HUDEP-2 (cell line): ENCODE data around the gene SLIT3.

Experiments
- DNase-seq, 76 experiments: peaks; one replicate each; lab custom pipeline; 2025; ENCODE audit not compliant: unreplicated experiment in 76 of 76; lab: John Stamatoyannopoulos, UW

SLIT3 gene

GRCh38 chr5:169011451-169011850 lies 289.5 kb downstream of the SLIT3 start:
- DNase-seq: no peak

- no peak for DNase-seq
Measured at GRCh38 chr5:169011009-169011408, 289.9 kb downstream of the SLIT3 start.

- DNase-seq: no peak
Measured at GRCh38 chr5:169009123-169009522, 291.8 kb downstream of the SLIT3 start.

GRCh38 chr5:169006842-169007790 lies 293.8 kb downstream of the SLIT3 start:
- DNase-seq: no peak

GRCh38 chr5:169004551-169004950 lies 296.4 kb downstream of the SLIT3 start:
- DNase-seq: no peak

- DNase-seq: no peak
Measured at GRCh38 chr5:169003721-169004541, 297.0 kb downstream of the SLIT3 start.

GRCh38 chr5:169002953-169003555 lies 297.9 kb downstream of the SLIT3 start:
- no peak for DNase-seq

GRCh38 chr5:169001394-169001793 lies 299.5 kb downstream of the SLIT3 start:
- no peak for DNase-seq

GRCh38 chr5:168995024-168995423 lies 305.9 kb downstream of the SLIT3 start:
- DNase-seq: no peak

GRCh38 chr5:168992687-168993086 lies 308.3 kb downstream of the SLIT3 start:
- no peak for DNase-seq

- DNase-seq: no peak
Measured at GRCh38 chr5:168992016-168992415, 308.9 kb downstream of the SLIT3 start.

- DNase-seq: no peak
Measured at GRCh38 chr5:168991311-168991710, 309.6 kb downstream of the SLIT3 start.

- DNase-seq: no peak
Measured at GRCh38 chr5:168990679-168991078, 310.3 kb downstream of the SLIT3 start.

- no peak for DNase-seq
Measured at GRCh38 chr5:168989731-168990505, 311.0 kb downstream of the SLIT3 start.

- DNase-seq: no peak
Measured at GRCh38 chr5:168988699-168989098, 312.2 kb downstream of the SLIT3 start.

GRCh38 chr5:168987543-168988300 lies 313.2 kb downstream of the SLIT3 start:
- DNase-seq: peak in 41 of 76 experiments; percentile 1 to 51 (median 12)

- DNase-seq: no peak
Measured at GRCh38 chr5:168985454-168985853, 315.5 kb downstream of the SLIT3 start.

GRCh38 chr5:168984135-168984675 lies 316.7 kb downstream of the SLIT3 start:
- DNase-seq: no peak

GRCh38 chr5:168979135-168979534 lies 321.8 kb downstream of the SLIT3 start:
- no peak for DNase-seq
